Spleen (tissue), 7 donors: ENCODE measurements around the gene LRRC28.

ENCODE experiments used
- POLR2A ChIP-seq, 3 donors: fragments of 450-650 bp; IDR thresholded peaks; one replicate each; pipeline ENCODE4 v1.5.1; 2017; ENCODE audit warnings: antibody characterized with exemption in 3 of 3, mild to moderate bottlenecking in 1 of 3
- POLR2AphosphoS5 ChIP-seq, 3 donors: sonication (generic); formaldehyde crosslinking; IDR thresholded peaks; one replicate each; pipeline ENCODE4 v1.5.1; 2017; ENCODE audit warnings: antibody characterized with exemption in 3 of 3
- TF ChIP-seq, protein P1 (sequence below), 11 experiments: fragments of 200-600 bp in 7 of 11; fragments of 450-650 bp in 4 of 11; sonication (generic) in 4 of 11; IDR thresholded peaks in 8 of 11; conservative IDR thresholded peaks in 3 of 11; 1 replicate in 7 of 11; 2 replicates in 4 of 11; pipeline versions ENCODE4 v1.4.0 to v1.8.0; 2016 to 2021; ENCODE audit warnings: antibody characterized with exemption in 11 of 11, inconsistent platforms in 4 of 11, mild to moderate bottlenecking in 1 of 11
- donor health status: DM: no; HTN: no; CAD: no; lungs with moderate emphysema.
- donor health status: DM: no; HTN: no; CAD: no.
- donor health status: DM: no; HTN: no; CAD: no.

DNA sequence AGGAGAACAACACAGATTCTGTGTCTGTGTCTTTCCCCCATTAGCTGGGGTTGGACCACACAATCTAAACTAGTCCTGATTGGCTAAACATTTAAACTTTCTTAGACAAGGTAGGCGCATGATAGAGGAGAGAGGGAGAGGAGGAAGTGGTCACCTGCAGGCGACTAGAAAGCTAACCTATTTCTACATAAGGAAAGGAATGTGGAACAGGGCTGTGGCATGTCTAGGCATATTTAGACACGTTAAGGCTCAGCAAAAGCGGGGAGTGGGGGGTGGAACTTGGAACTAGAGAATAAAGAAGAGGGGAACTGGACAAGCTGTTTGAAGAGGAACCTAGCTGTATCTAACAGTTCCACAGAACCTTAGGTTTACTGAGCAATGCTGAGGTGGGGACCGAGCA lies 12.8 kb downstream of the LRRC28 start:
- no peak for TF ChIP-seq POLR2A (IDR thresholded peaks at IDR 0.05)
- TF ChIP-seq, protein P1, sequence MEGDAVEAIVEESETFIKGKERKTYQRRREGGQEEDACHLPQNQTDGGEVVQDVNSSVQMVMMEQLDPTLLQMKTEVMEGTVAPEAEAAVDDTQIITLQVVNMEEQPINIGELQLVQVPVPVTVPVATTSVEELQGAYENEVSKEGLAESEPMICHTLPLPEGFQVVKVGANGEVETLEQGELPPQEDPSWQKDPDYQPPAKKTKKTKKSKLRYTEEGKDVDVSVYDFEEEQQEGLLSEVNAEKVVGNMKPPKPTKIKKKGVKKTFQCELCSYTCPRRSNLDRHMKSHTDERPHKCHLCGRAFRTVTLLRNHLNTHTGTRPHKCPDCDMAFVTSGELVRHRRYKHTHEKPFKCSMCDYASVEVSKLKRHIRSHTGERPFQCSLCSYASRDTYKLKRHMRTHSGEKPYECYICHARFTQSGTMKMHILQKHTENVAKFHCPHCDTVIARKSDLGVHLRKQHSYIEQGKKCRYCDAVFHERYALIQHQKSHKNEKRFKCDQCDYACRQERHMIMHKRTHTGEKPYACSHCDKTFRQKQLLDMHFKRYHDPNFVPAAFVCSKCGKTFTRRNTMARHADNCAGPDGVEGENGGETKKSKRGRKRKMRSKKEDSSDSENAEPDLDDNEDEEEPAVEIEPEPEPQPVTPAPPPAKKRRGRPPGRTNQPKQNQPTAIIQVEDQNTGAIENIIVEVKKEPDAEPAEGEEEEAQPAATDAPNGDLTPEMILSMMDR (IDR thresholded peaks at IDR 0.05 in 8 of 11, conservative IDR thresholded peaks at IDR 0.05 in 3 of 11) = no peak
- TF ChIP-seq POLR2AphosphoS5 (IDR thresholded peaks at IDR 0.05) = no peak
